Trophoblast cell (in vitro differentiated cells and primary cell): ENCODE data around the gene SIDT1.

Experiments
- DNase-seq, 2 donors: peaks; one replicate each; pipeline ENCODE4 v3.0.0-alpha.2; 2016
- H2AFZ ChIP-seq: 2 replicates; pipeline ENCODE4 v1.6.1; 2013; ENCODE audit warnings: low read length, moderate library complexity, mild to moderate bottlenecking; ENCODE audit not compliant: insufficient read depth, poor library complexity
- H2AK5ac ChIP-seq: 2 replicates; pipeline ENCODE4 v1.6.1; 2013; ENCODE audit warnings: mild to moderate bottlenecking, low read length
- H2BK120ac ChIP-seq: 2 replicates; pipeline ENCODE4 v1.6.1; 2013; ENCODE audit warnings: low read length, mild to moderate bottlenecking, moderate library complexity; ENCODE audit not compliant: insufficient read depth, poor library complexity
- H2BK12ac ChIP-seq: 2 replicates; pipeline ENCODE4 v1.6.1; 2013; ENCODE audit warnings: mild to moderate bottlenecking, low read length, moderate library complexity
- H2BK5ac ChIP-seq: 2 replicates; pipeline ENCODE4 v1.6.1; 2013; ENCODE audit warnings: low read length, low read depth, moderate library complexity, mild to moderate bottlenecking; ENCODE audit not compliant: poor library complexity
- H3K14ac ChIP-seq: 2 replicates; pipeline ENCODE4 v1.6.1; 2013; ENCODE audit warnings: mild to moderate bottlenecking, low read length
- H3K18ac ChIP-seq: 2 replicates; pipeline ENCODE4 v1.6.1; 2013; ENCODE audit warnings: mild to moderate bottlenecking, low read length
- H3K23ac ChIP-seq: 2 replicates; pipeline ENCODE4 v1.6.1; 2013; ENCODE audit warnings: low read length
- H3K27ac ChIP-seq: 2 replicates; pipeline ENCODE4 v1.5.1; 2013; ENCODE audit warnings: low read depth, mild to moderate bottlenecking, inconsistent platforms, low read length, moderate library complexity
- H3K27me3 ChIP-seq: 2 replicates; pipeline ENCODE4 v1.6.1; 2013; ENCODE audit warnings: inconsistent platforms, mild to moderate bottlenecking, low read length, moderate library complexity; ENCODE audit not compliant: insufficient read depth
- H3K36me3 ChIP-seq, 2 experiments: 1 replicate in 1 of 2; 2 replicates in 1 of 2; pipeline ENCODE4 v1.6.1; 2013; ENCODE audit warnings: low read length in 2 of 2, mild to moderate bottlenecking in 2 of 2, moderate library complexity in 1 of 2; ENCODE audit not compliant: insufficient read depth in 2 of 2, control insufficient read depth in 1 of 2
- H3K4ac ChIP-seq: 2 replicates; pipeline ENCODE4 v1.6.1; 2013; ENCODE audit warnings: low read depth, mild to moderate bottlenecking, low read length, moderate library complexity
- H3K4me1 ChIP-seq, 2 experiments: 1 replicate in 1 of 2; 2 replicates in 1 of 2; pipeline ENCODE4 v1.6.1; 2013; ENCODE audit warnings: low read length in 2 of 2, mild to moderate bottlenecking in 2 of 2, moderate library complexity in 1 of 2; ENCODE audit not compliant: insufficient read depth in 2 of 2, control insufficient read depth in 1 of 2
- H3K4me2 ChIP-seq: 2 replicates; pipeline ENCODE4 v1.6.1; 2013; ENCODE audit warnings: inconsistent platforms, mild to moderate bottlenecking, low read length, moderate library complexity
- H3K4me3 ChIP-seq: 2 replicates; pipeline ENCODE4 v1.5.1; 2013; ENCODE audit warnings: mild to moderate bottlenecking, low read depth, low read length, inconsistent platforms
- H3K79me1 ChIP-seq: one replicate; pipeline ENCODE4 v1.6.1; 2013; ENCODE audit warnings: low read length
- H3K79me2 ChIP-seq: 2 replicates; pipeline ENCODE4 v1.6.1; 2013; ENCODE audit warnings: low read length, mild to moderate bottlenecking; ENCODE audit not compliant: control insufficient read depth, insufficient read depth, poor library complexity
- H3K9ac ChIP-seq: 2 replicates; pipeline ENCODE4 v1.6.1; 2013; ENCODE audit warnings: mild to moderate bottlenecking, low read length
- H3K9me3 ChIP-seq: 2 replicates; pipeline ENCODE4 v1.6.1; 2013; ENCODE audit warnings: low read depth, mild to moderate bottlenecking, control low read depth, inconsistent platforms, low read length; ENCODE audit not compliant: insufficient read depth
- H4K12ac ChIP-seq: 2 replicates; pipeline ENCODE4 v1.6.1; 2013; ENCODE audit warnings: low read depth, mild to moderate bottlenecking, low read length, moderate library complexity
- H4K8ac ChIP-seq: 2 replicates; pipeline ENCODE4 v1.6.1; 2013; ENCODE audit warnings: low read depth, mild to moderate bottlenecking, low read length, moderate library complexity
- H4K91ac ChIP-seq: one replicate; pipeline ENCODE4 v1.6.1; 2013; ENCODE audit warnings: low read depth, mild to moderate bottlenecking, low read length, moderate library complexity
- WGBS: extraction: QIAGEN DNeasy Blood & Tissue Kit; methylation state at CpG from one replicate; pipeline ENCODE4 v1.1.7; 2013; ENCODE audit warnings: missing lambda C conversion rate; ENCODE audit not compliant: insufficient read length, insufficient coverage; ENCODE audit errors: extremely low coverage; 5-methylcytosine and 5-hydroxymethylcytosine counted together

Gene SIDT1

DNA sequence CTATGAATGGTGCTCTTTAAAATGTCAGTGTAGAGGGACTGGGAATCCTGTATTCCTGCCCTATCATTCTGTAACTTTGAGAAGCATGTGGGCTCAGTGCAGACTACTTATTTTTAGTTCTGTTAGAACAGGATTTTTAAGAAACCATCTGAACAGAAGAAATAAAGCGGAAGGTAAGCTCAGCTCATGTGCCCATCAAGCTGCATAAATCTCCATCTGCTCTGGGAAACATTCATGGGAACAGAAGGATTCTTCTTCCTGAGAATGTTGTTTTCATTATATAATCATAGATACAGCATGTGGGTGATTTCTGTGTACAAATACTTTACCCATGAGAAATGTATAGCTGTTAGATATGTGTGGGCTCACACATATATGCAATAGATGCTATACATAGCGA is 69.9 kb downstream of the SIDT1 start:
- Histone ChIP-seq H3K27ac (no peak overlapping the region), H3K23ac (no peak overlapping the region), H4K8ac (no peak overlapping the region), H2AK5ac (no peak overlapping the region), H3K4me1 (no peaks in the 10 kb centered on the region), H3K18ac (no peak overlapping the region), H3K79me1 (no peaks in the 10 kb centered on the region), H3K79me2 (no peaks in the 10 kb centered on the region), H2BK120ac (no peak overlapping the region), H3K14ac (no peak overlapping the region), H2AFZ (no peak overlapping the region), H3K9ac (no peak overlapping the region), H3K27me3 (no peaks in the 10 kb centered on the region), H3K4me2 (no peak overlapping the region), H3K4ac (no peak overlapping the region), H2BK5ac (no peak overlapping the region), H4K91ac (no peak overlapping the region), H3K4me3 (no peak overlapping the region), H3K36me3 (no peaks in the 10 kb centered on the region), H3K9me3 (no peaks in the 10 kb centered on the region), H2BK12ac (no peak overlapping the region), H4K12ac (no peak overlapping the region)
- WGBS, result no CpG with 5 or more reads among the region's 2 CpGs
- DNase-seq, result no peak

DNA sequence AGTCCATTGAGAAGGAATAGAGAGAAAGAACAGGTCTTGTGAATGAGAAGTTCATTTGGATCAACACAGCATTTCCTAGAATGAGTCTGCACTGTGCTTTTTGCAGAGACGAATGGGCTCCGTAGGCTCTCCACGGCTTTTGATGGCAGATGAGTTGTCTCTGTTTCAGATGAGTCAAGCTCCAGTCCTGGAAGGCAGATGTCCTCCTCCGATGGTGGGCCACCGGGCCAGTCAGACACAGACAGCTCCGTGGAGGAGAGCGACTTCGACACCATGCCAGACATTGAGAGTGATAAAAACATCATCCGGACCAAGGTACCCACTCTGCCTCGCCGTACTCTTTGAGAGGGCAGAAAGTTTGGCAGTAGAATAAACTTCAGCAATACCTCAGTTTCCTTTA is 70.5 kb downstream of the SIDT1 start:
- no peak overlapping the region for H4K12ac ChIP-seq
- H3K14ac ChIP-seq, result no peak overlapping the region
- H2AK5ac ChIP-seq, result no peak overlapping the region
- no peak overlapping the region for H2BK12ac ChIP-seq
- no peak overlapping the region for H4K91ac ChIP-seq
- H4K8ac ChIP-seq, result no peak overlapping the region
- no peak overlapping the region for H3K4me2 ChIP-seq
- H3K23ac ChIP-seq, result no peak overlapping the region
- H3K36me3 ChIP-seq, result no peaks in the 10 kb centered on the region
- no peak overlapping the region for H3K27ac ChIP-seq
- no peak overlapping the region for H3K9ac ChIP-seq
- no peaks in the 10 kb centered on the region for H3K9me3 ChIP-seq
- H3K27me3 ChIP-seq, result no peaks in the 10 kb centered on the region
- WGBS, result no CpG with 5 or more reads among the region's 11 CpGs
- H3K4me1 ChIP-seq, result no peaks in the 10 kb centered on the region
- no peak overlapping the region for H2BK120ac ChIP-seq
- H3K4ac ChIP-seq, result no peak overlapping the region
- no peak overlapping the region for H3K4me3 ChIP-seq
- no peaks in the 10 kb centered on the region for H3K79me1 ChIP-seq
- DNase-seq, result no peak
- no peak overlapping the region for H3K18ac ChIP-seq
- H2AFZ ChIP-seq, result no peak overlapping the region
- H2BK5ac ChIP-seq, result no peak overlapping the region
- H3K79me2 ChIP-seq, result no peaks in the 10 kb centered on the region

DNA sequence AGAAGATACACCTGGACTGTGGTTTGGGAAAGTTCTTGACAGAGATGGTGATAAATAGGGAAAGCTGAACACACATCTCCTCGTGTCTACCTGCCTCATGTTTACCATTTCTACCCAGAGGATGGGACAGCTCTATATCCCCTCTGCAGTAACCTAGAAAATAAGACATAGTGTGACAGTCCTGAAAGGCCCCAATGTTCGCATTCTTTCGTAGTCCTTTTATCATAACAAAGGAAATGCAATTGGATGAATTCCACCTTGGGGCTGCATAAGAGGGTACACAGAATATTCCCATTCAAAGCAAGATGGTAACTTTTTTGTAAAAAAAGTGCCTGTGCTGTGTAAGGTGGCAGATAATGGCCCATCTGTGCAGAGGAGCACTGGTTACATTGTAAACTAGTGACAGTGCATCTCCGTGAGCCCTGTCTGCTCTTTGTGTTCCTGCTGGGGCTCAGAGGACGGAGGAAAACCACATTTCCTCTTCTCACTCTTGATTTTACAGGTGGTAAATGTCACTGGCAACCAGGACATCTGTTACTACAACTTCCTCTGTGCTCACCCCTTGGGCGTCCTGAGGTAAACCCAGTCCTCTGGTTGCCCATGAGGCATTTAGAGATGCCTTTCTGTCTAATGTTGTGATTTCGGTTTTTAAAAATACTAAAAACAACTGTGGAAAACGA is 74.3 kb downstream of the SIDT1 start:
- Histone ChIP-seq H3K9ac (no peak overlapping the region), H3K79me1 (no peaks in the 10 kb centered on the region), H4K91ac (no peak overlapping the region), H3K27ac (no peak overlapping the region), H3K4me2 (no peak overlapping the region), H2BK5ac (no peak overlapping the region), H2BK12ac (no peak overlapping the region), H3K36me3 (no peaks in the 10 kb centered on the region), H3K14ac (no peak overlapping the region), H3K4me1 (no peaks in the 10 kb centered on the region), H3K23ac (no peak overlapping the region), H3K79me2 (no peaks in the 10 kb centered on the region), H4K12ac (no peak overlapping the region), H2AK5ac (no peak overlapping the region), H3K18ac (no peak overlapping the region), H2AFZ (no peak overlapping the region), H3K4me3 (no peak overlapping the region), H2BK120ac (no peak overlapping the region), H4K8ac (no peak overlapping the region), H3K9me3 (no peaks in the 10 kb centered on the region), H3K27me3 (no peaks in the 10 kb centered on the region), H3K4ac (no peak overlapping the region)
- WGBS, result no CpG with 5 or more reads among the region's 8 CpGs
- no peak for DNase-seq

DNA sequence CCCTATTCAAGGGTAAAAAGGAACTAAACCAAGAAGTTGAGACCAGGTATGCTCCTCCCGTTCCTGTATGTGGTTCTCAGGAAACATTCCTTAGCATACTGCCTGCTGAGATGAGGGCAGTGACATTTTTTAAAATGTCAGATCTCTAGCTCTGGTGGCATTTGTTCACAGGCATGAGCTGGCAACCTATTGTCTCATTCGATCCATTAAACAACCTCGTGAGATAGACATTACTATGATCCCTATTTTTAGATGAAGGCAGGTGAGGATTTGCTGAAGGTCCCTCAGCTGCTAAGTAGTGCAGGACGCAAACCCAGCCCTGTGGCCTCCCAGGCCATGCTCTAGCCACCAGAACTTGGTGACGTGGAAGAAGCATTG is 74.9 kb downstream of the SIDT1 start:
- Histone ChIP-seq H2AFZ (no peak overlapping the region), H4K91ac (no peak overlapping the region), H3K14ac (no peak overlapping the region), H4K8ac (no peak overlapping the region), H3K9me3 (no peaks in the 10 kb centered on the region), H3K4me2 (no peak overlapping the region), H3K4ac (no peak overlapping the region), H4K12ac (no peak overlapping the region), H3K4me3 (no peak overlapping the region), H3K79me2 (no peaks in the 10 kb centered on the region), H3K4me1 (no peaks in the 10 kb centered on the region), H3K9ac (no peak overlapping the region), H3K18ac (no peak overlapping the region), H3K36me3 (no peaks in the 10 kb centered on the region), H2BK12ac (no peak overlapping the region), H3K79me1 (no peaks in the 10 kb centered on the region), H2BK120ac (no peak overlapping the region), H2BK5ac (no peak overlapping the region), H2AK5ac (no peak overlapping the region), H3K27ac (no peak overlapping the region), H3K23ac (no peak overlapping the region), H3K27me3 (no peaks in the 10 kb centered on the region)
- WGBS, result no CpG with 5 or more reads among the region's 5 CpGs
- DNase-seq, result no peak
